ENCODE measurements around the gene RPS8.
"Not testable (repeated sequence)": the region's sequence is repeated elsewhere in the genome, so short reads cannot be mapped to it uniquely, and the experiment has no call there.

Gene RPS8

GRCh38 chr1:44820328-44821239 is 45.2 kb downstream of the RPS8 start:
- no peak for DNase-seq (ENCODE audit: low spot score)

GRCh38 chr1:44821240-44821715 is 45.9 kb downstream of the RPS8 start:
- DNase-seq (ENCODE audit: low spot score), result no peak

- no peak for DNase-seq (ENCODE audit: low spot score)
Measured at GRCh38 chr1:44822131-44822701, 46.9 kb downstream of the RPS8 start.

- no peak for DNase-seq (ENCODE audit: low spot score)
Measured at GRCh38 chr1:44822981-44823451, 47.7 kb downstream of the RPS8 start.

GRCh38 chr1:44824392-44824791 is 49.1 kb downstream of the RPS8 start:
- not testable (repeated sequence) for DNase-seq (ENCODE audit: low spot score)

GRCh38 chr1:44826375-44827196 is 51.2 kb downstream of the RPS8 start:
- DNase-seq (ENCODE audit: low spot score), result no peak

GRCh38 chr1:44827197-44828002 is 52.1 kb downstream of the RPS8 start:
- DNase-seq (ENCODE audit: low spot score), result no peak

- DNase-seq (ENCODE audit: low spot score), result no peak
Measured at GRCh38 chr1:44828003-44828651, 52.8 kb downstream of the RPS8 start.

Measured in AG08395 (cell line).